GM19397 (cell line): ENCODE results near the gene CLK2.
A peak's percentile ranks its signal among the peaks of the same experiment; 100 is the strongest.

Experiments
- ATAC-seq: cut with Tn5 transposase; IDR thresholded peaks from one replicate; pipeline ENCODE4 v1.9.1; 2021; ENCODE audit warnings: mild to moderate bottlenecking, moderate library complexity; ENCODE audit not compliant: unreplicated experiment

CLK2 gene

GRCh38 chr1:155273343-155274245 lies at the start of gene CLK2:
CLK2 (minus strand) TSS chr1:155273504; CDS start chr1:155270977, 2,527 bp downstream.
- peak; percentile 82 for ATAC-seq

GRCh38 chr1:155322571-155322952 lies 49.3 kb upstream of the CLK2 start:
- no peak for ATAC-seq

- ATAC-seq: no peak
These were observed 48.6 kb upstream of the CLK2 start for GRCh38 chr1:155321639-155322503.

- no peak for ATAC-seq
These were observed 47.6 kb upstream of the CLK2 start, which contains the start of gene RUSC1 for GRCh38 chr1:155320661-155321617. RUSC1 (plus strand) TSS chr1:155320894; CDS start chr1:155321774, 880 bp downstream.

- no peak for ATAC-seq
These were observed 46.9 kb upstream of the CLK2 start for GRCh38 chr1:155320252-155320651.

GRCh38 chr1:155319536-155319935 lies 46.2 kb upstream of the CLK2 start:
- ATAC-seq: no peak

- no peak for ATAC-seq
These were observed 44.8 kb upstream of the CLK2 start for GRCh38 chr1:155318082-155318481.

GRCh38 chr1:155316922-155317321 lies 43.6 kb upstream of the CLK2 start:
- ATAC-seq: no peak

GRCh38 chr1:155313261-155313660 lies 40.0 kb upstream of the CLK2 start:
- no peak for ATAC-seq

GRCh38 chr1:155309423-155310021 lies 36.2 kb upstream of the CLK2 start:
- ATAC-seq: no peak

GRCh38 chr1:155308493-155309422 lies 35.5 kb upstream of the CLK2 start, which contains the start of gene FDPS:
FDPS (plus strand) TSS chr1:155308866; CDS start chr1:155309790, 924 bp downstream.
- ATAC-seq: peak; percentile 92

- ATAC-seq: no peak
These were observed 34.0 kb upstream of the CLK2 start for GRCh38 chr1:155307247-155307740.

GRCh38 chr1:155305881-155306391 lies 32.6 kb upstream of the CLK2 start:
- no peak for ATAC-seq

GRCh38 chr1:155304558-155305063 lies 31.3 kb upstream of the CLK2 start:
- ATAC-seq: no peak

- no peak for ATAC-seq
These were observed 28.1 kb upstream of the CLK2 start, which contains the start of gene PKLR for GRCh38 chr1:155301342-155301841. PKLR (minus strand) TSS chr1:155301438; CDS start chr1:155301395, 43 bp downstream.

GRCh38 chr1:155300553-155301329 lies 27.4 kb upstream of the CLK2 start:
- no peak for ATAC-seq

GRCh38 chr1:155300024-155300423 lies 26.7 kb upstream of the CLK2 start:
- ATAC-seq: no peak
